GM10266 (cell line): ENCODE results near the gene ADAMTS12.

ENCODE experiments used
- DNase-seq: peaks from one replicate; pipeline ENCODE4 v3.0.0; 2012; ENCODE audit errors: extremely low spot score
- CTCF ChIP-seq: IDR thresholded peaks from 2 replicates; pipeline ENCODE4 v1.5.1; 2012; ENCODE audit warnings: mild to moderate bottlenecking, low read depth; ENCODE audit not compliant: control insufficient read depth, insufficient read depth; ENCODE audit errors: missing control alignments

The ADAMTS12 gene

GRCh38 chr5:33513462-33514185, 378.2 kb downstream of the ADAMTS12 start:
- no peak for DNase-seq
- no peak for TF ChIP-seq CTCF

- DNase-seq = no peak
These were observed 382.8 kb downstream of the ADAMTS12 start for GRCh38 chr5:33509036-33509435.

GRCh38 chr5:33507426-33507825, 384.4 kb downstream of the ADAMTS12 start:
- TF ChIP-seq CTCF = no peak
- DNase-seq = no peak

More at GRCh38 chr5:33509036-33509435, 382.8 kb downstream of the ADAMTS12 start:
- TF ChIP-seq CTCF = no peak

GRCh38 chr5:33504570-33504969, 387.2 kb downstream of the ADAMTS12 start:
- DNase-seq = no peak
- TF ChIP-seq CTCF = no peak

- DNase-seq = no peak
- TF ChIP-seq CTCF = no peak
These were observed 389.9 kb downstream of the ADAMTS12 start for GRCh38 chr5:33501899-33502298.

GRCh38 chr5:33501260-33501659, 390.5 kb downstream of the ADAMTS12 start:
- no peak for DNase-seq
- TF ChIP-seq CTCF = no peak

GRCh38 chr5:33494466-33494865, 397.3 kb downstream of the ADAMTS12 start:
- no peak for TF ChIP-seq CTCF

More at GRCh38 chr5:33494466-33494865, 397.3 kb downstream of the ADAMTS12 start:
- DNase-seq = no peak
